ENCODE measurements around the gene TMPRSS13. TPM values are rescaled to one million over a fixed set of nuclear protein-coding genes. Genes with fewer than 3 reads are reported as not detected.
A peak's percentile ranks its signal among the peaks of the same experiment; 100 is the strongest.

The TMPRSS13 gene
- total RNA-seq, 1 experiment from 2014 or later: 0.50 TPM

DNA sequence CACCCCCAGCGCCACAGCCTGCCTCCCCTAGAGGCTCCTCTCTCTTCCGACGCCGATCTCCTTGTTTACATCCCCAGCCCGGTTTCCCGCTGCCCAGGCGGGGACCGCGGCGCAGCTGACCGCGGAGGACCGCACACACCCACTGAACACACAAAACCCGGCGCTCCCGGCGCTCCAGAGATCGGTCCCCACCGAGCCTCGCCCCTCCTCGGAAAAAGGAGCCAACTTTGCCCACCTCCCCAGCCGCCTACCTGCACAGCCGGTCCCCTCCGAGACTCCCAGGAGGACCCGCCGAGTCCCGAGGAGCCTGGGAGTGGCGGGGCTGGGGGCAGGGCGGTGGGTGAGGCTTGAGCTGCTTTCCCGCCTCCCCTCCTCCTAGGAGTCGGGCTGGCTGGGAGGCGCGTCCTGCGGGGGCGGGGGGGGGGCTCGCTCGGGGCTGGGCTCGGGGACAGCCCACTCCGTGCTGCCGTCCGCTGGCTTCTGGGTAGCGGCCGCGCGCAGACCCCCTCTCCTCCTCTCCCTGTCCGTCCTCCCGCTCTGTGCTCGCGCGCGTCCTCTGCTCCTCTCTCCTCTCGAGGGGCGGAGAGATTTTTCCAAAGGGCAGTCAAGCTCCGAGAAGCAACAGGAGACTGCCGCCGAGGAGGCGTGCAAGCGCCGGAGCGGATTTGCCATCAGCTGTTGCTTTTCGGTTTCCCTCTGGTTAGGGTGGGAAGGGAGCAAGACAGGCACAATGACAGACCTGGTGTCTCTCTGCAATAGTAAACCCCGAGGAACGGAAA, 52.7 kb downstream of the TMPRSS13 start, which contains the start of gene FXYD6:
FXYD6 (minus strand) TSS at position 318 of the 779 bp plus-strand sequence. CDS start 33,882 bp downstream, outside the sequence.
- no peak within 1 kb of the TSS for H2AK5ac ChIP-seq (ENCODE audit: insufficient read length, low read length)
- no peak within 1 kb of the TSS for H3K23ac ChIP-seq (ENCODE audit: insufficient read length, low read depth, low read length)
- no peak within 1 kb of the TSS for H2BK20ac ChIP-seq (ENCODE audit: low read depth, low read length, poor library complexity, severe bottlenecking)
- H4K20me1 ChIP-seq (ENCODE audit: control insufficient read depth, insufficient read depth, insufficient read length): no peaks in the 10 kb centered on the region
- no peaks in the 10 kb centered on the region for H3K79me1 ChIP-seq (ENCODE audit: insufficient read depth, low read depth, low read length, poor library complexity, severe bottlenecking)
- H4K5ac ChIP-seq (ENCODE audit: insufficient read length, low read depth, low read length): no peak within 1 kb of the TSS
- peaks cover 0 to 3% (median 2%) of the 10 kb centered on the region in 3 experiments; a peak in 1 of 7 replicates for H3K36me3 Mint-ChIP-seq (ENCODE audit: insufficient read depth in 1 of 3, low read depth in 3 of 3)
- no peaks in the 10 kb centered on the region for H3K9me3 ChIP-seq (ENCODE audit: control insufficient read depth, low read depth, low read length)
- H4K8ac ChIP-seq (replicated peaks; ENCODE audit: insufficient read length, low read depth, low read length): no peak within 1 kb of the TSS
- H3K23me2 ChIP-seq (ENCODE audit: insufficient read length, low read depth, low read length, poor library complexity, severe bottlenecking): peaks cover 19% of the 10 kb centered on the region
- WGBS (ENCODE audit: extremely low coverage, insufficient read length, low lambda C conversion rate): no CpG with 5 or more reads among the region's 63 CpGs
- no peaks in the 10 kb centered on the region for H3K79me2 ChIP-seq (ENCODE audit: insufficient read depth, low read length)
- peak within 1 kb of the TSS; percentile 27 for H3K14ac ChIP-seq (ENCODE audit: insufficient read depth, low read length)
- peak within 1 kb of the TSS; percentile 80 to 97 for H3K4me3 Mint-ChIP-seq
- H3K9me3 Mint-ChIP-seq: no peaks in the 10 kb centered on the region
- no peak within 1 kb of the TSS for H3K4ac ChIP-seq (ENCODE audit: low read depth, low read length)
- peaks cover 42 to 56% of the 10 kb centered on the region in 2 experiments for H3K4me1 Mint-ChIP-seq
- H3K4me2 ChIP-seq (ENCODE audit: insufficient read depth, insufficient read length, low read length): peak within 1 kb of the TSS; percentile 80
- TF ChIP-seq, protein P1, sequence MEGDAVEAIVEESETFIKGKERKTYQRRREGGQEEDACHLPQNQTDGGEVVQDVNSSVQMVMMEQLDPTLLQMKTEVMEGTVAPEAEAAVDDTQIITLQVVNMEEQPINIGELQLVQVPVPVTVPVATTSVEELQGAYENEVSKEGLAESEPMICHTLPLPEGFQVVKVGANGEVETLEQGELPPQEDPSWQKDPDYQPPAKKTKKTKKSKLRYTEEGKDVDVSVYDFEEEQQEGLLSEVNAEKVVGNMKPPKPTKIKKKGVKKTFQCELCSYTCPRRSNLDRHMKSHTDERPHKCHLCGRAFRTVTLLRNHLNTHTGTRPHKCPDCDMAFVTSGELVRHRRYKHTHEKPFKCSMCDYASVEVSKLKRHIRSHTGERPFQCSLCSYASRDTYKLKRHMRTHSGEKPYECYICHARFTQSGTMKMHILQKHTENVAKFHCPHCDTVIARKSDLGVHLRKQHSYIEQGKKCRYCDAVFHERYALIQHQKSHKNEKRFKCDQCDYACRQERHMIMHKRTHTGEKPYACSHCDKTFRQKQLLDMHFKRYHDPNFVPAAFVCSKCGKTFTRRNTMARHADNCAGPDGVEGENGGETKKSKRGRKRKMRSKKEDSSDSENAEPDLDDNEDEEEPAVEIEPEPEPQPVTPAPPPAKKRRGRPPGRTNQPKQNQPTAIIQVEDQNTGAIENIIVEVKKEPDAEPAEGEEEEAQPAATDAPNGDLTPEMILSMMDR (conservative IDR thresholded peaks at IDR 0.05): no peak
- peaks cover 6% of the 10 kb centered on the region; the same call in 1 of the 2 replicates for H3K4me1 ChIP-seq (ENCODE audit: insufficient read depth, low read length)
- peak within 1 kb of the TSS; percentile 28 for H3K9ac ChIP-seq (ENCODE audit: extremely low read depth, insufficient read length, low read length)
- H2BK12ac ChIP-seq (ENCODE audit: insufficient read length, low read depth, low read length): no peak within 1 kb of the TSS
- no peak within 1 kb of the TSS for H4K91ac ChIP-seq (ENCODE audit: insufficient read length, low read depth, low read length)
- H3K18ac ChIP-seq (ENCODE audit: insufficient read length, low read depth, low read length): peak within 1 kb of the TSS; percentile 30
- no peak within 1 kb of the TSS for H2BK5ac ChIP-seq (ENCODE audit: insufficient read length, low read length)
- H2BK15ac ChIP-seq (ENCODE audit: low read depth, low read length): no peak within 1 kb of the TSS
- peaks cover 93% of the 10 kb centered on the region for H3K27me3 Mint-ChIP-seq (ENCODE audit: low read depth)
- no peak within 1 kb of the TSS for H3T11ph ChIP-seq (ENCODE audit: low read length)
- no peak within 1 kb of the TSS for H2AFZ ChIP-seq (ENCODE audit: low read length)
- no peak within 1 kb of the TSS for H2BK120ac ChIP-seq (ENCODE audit: low read depth, low read length, poor library complexity, severe bottlenecking)
- peak; percentile 76 for DNase-seq
- H3K27ac Mint-ChIP-seq: peak within 1 kb of the TSS in 1 of 3 experiments; percentile 79; a peak in 1 of 7 replicates
- no peaks in the 10 kb centered on the region; the same call in 1 of the 2 replicates for H3K27me3 ChIP-seq (ENCODE audit: insufficient read depth, low read length)
- H3K27ac ChIP-seq (ENCODE audit: insufficient read length, low read depth, low read length): no peak within 1 kb of the TSS
- no peak within 1 kb of the TSS for H3K56ac ChIP-seq (ENCODE audit: insufficient read length, low read depth, low read length)
